Neural cell (in vitro differentiated cells): ENCODE results near the gene KRTAP12-2. TPM values are rescaled to one million over a fixed set of nuclear protein-coding genes. Genes with fewer than 3 reads are reported as not detected.

Source experiments
- H2AFZ ChIP-seq: fragments of 200-600, 300-800 bp; sonication (generic), shearing (Covaris generic); 2 replicates; pipeline ENCODE4 v1.6.0; 2014; ENCODE audit warnings: low read depth, mild to moderate bottlenecking, antibody characterized with exemption, low read length, moderate library complexity
- H3F3A ChIP-seq: fragments of 200-600 bp; shearing (Covaris generic); 2 replicates; pipeline ENCODE4 v1.6.1; 2016; ENCODE audit warnings: mild to moderate bottlenecking, moderate library complexity, mixed read lengths, antibody characterized with exemption, low read length; ENCODE audit not compliant: insufficient read depth, poor library complexity, severe bottlenecking
- H3K27ac ChIP-seq: fragments of 200-600, 300-800 bp; sonication (generic), shearing (Covaris generic); 2 replicates; pipeline ENCODE4 v1.5.1; 2014; ENCODE audit warnings: mild to moderate bottlenecking, low read length, moderate library complexity
- H3K27me3 ChIP-seq: fragments of 300-800, 200-600 bp; sonication (generic), shearing (Covaris generic); 2 replicates; pipeline ENCODE4 v1.6.0; 2014; ENCODE audit warnings: mild to moderate bottlenecking, low read depth, low read length, moderate library complexity; ENCODE audit not compliant: insufficient read depth
- H3K36me3 ChIP-seq: fragments of 300-800, 200-600 bp; sonication (generic), shearing (Covaris generic); 2 replicates; pipeline ENCODE4 v1.5.1; 2014; ENCODE audit warnings: mild to moderate bottlenecking, antibody characterized with exemption, low read length, moderate library complexity; ENCODE audit not compliant: insufficient read depth
- H3K4me2 ChIP-seq: fragments of 300-800, 200-600 bp; sonication (generic), shearing (Covaris generic); 2 replicates; pipeline ENCODE4 v1.6.0; 2014; ENCODE audit warnings: mild to moderate bottlenecking, low read length
- H3K4me3 ChIP-seq: fragments of 300-800, 200-600 bp; sonication (generic), shearing (Covaris generic); 2 replicates; pipeline ENCODE4 v1.5.1; 2014; ENCODE audit warnings: mild to moderate bottlenecking, low read length, moderate library complexity
- H3K79me2 ChIP-seq: fragments of 200-600 bp; shearing (Covaris generic); replicated peaks from 2 replicates; pipeline ENCODE4 v1.6.0; 2014; ENCODE audit warnings: mild to moderate bottlenecking, low read length, moderate library complexity; ENCODE audit not compliant: insufficient read depth
- H3K9ac ChIP-seq: fragments of 300-800, 200-600 bp; sonication (generic), shearing (Covaris generic); 2 replicates; pipeline ENCODE4 v1.6.1; 2016; ENCODE audit warnings: mild to moderate bottlenecking, low read length, mixed read lengths
- H3K9me2 ChIP-seq: fragments of 200-600 bp; shearing (Covaris generic); 2 replicates; pipeline ENCODE4 v1.6.1; 2016; ENCODE audit warnings: mild to moderate bottlenecking, low read length, mixed read lengths; ENCODE audit not compliant: insufficient read depth
- H3K9me3 ChIP-seq: fragments of 200-600, 300-800 bp; sonication (generic), shearing (Covaris generic); 2 replicates; pipeline ENCODE4 v1.6.1; 2016; ENCODE audit warnings: mild to moderate bottlenecking, mixed run types, low read length, moderate library complexity, mixed read lengths
- H4K20me1 ChIP-seq: fragments of 200-600 bp; shearing (Covaris generic); 2 replicates; pipeline ENCODE4 v1.6.1; 2016; ENCODE audit warnings: mild to moderate bottlenecking, mixed run types; ENCODE audit not compliant: insufficient read depth
- EP300 ChIP-seq: fragments of 450-650 bp; conservative IDR thresholded peaks from 2 replicates; pipeline ENCODE4 v1.6.1; 2014; ENCODE audit warnings: antibody characterized with exemption, mild to moderate bottlenecking, moderate library complexity; ENCODE audit not compliant: poor library complexity, severe bottlenecking
- EZH2 ChIP-seq: fragments of 200-600, 300-800 bp; shearing (Covaris generic), sonication (generic); IDR thresholded peaks from 2 replicates; pipeline ENCODE4 v1.6.1; 2014; ENCODE audit warnings: antibody characterized with exemption, low read length, borderline replicate concordance, mild to moderate bottlenecking; ENCODE audit not compliant: insufficient read depth, poor library complexity, severe bottlenecking
- MXI1 ChIP-seq: fragments of 450-650 bp; conservative IDR thresholded peaks from 2 replicates; pipeline ENCODE4 v1.6.1; 2014; ENCODE audit warnings: antibody characterized with exemption, mild to moderate bottlenecking; ENCODE audit not compliant: poor library complexity, severe bottlenecking
- POLR2AphosphoS5 ChIP-seq: IDR thresholded peaks from 2 replicates; pipeline ENCODE4 v1.6.1; 2012
- RAD21 ChIP-seq: fragments of 450-650 bp; conservative IDR thresholded peaks from 2 replicates; pipeline ENCODE4 v1.6.1; 2014; ENCODE audit warnings: antibody characterized with exemption, mild to moderate bottlenecking, moderate library complexity
- SMC3 ChIP-seq: fragments of 450-650 bp; conservative IDR thresholded peaks from 2 replicates; pipeline ENCODE4 v1.6.1; 2014; ENCODE audit warnings: antibody characterized with exemption, mild to moderate bottlenecking, moderate library complexity; ENCODE audit not compliant: poor library complexity
- TAF1 ChIP-seq: IDR thresholded peaks from 2 replicates; pipeline ENCODE4 v1.6.1; 2012; ENCODE audit warnings: low read depth
- polyA plus RNA-seq: library from polyadenylated mRNA; depleted of rRNA; stranded (reverse); fragments of >200 nt; gene quantifications from 2 replicates; pipeline ENCODE4 v1.2.3, GENCODE V29; 2014
- TF ChIP-seq, protein P1 (sequence below): fragments of 450-650 bp; IDR thresholded peaks from 2 replicates; pipeline ENCODE4 v1.5.1; 2014; ENCODE audit warnings: antibody characterized with exemption, mild to moderate bottlenecking, moderate library complexity; ENCODE audit not compliant: poor library complexity, severe bottlenecking
- TF ChIP-seq, protein P2 (sequence below): IDR thresholded peaks from 2 replicates; pipeline ENCODE4 v1.6.1; 2012; ENCODE audit warnings: borderline replicate concordance

KRTAP12-2 gene
- polyA plus RNA-seq, 1 donor from 2014 or later: not detected

DNA sequence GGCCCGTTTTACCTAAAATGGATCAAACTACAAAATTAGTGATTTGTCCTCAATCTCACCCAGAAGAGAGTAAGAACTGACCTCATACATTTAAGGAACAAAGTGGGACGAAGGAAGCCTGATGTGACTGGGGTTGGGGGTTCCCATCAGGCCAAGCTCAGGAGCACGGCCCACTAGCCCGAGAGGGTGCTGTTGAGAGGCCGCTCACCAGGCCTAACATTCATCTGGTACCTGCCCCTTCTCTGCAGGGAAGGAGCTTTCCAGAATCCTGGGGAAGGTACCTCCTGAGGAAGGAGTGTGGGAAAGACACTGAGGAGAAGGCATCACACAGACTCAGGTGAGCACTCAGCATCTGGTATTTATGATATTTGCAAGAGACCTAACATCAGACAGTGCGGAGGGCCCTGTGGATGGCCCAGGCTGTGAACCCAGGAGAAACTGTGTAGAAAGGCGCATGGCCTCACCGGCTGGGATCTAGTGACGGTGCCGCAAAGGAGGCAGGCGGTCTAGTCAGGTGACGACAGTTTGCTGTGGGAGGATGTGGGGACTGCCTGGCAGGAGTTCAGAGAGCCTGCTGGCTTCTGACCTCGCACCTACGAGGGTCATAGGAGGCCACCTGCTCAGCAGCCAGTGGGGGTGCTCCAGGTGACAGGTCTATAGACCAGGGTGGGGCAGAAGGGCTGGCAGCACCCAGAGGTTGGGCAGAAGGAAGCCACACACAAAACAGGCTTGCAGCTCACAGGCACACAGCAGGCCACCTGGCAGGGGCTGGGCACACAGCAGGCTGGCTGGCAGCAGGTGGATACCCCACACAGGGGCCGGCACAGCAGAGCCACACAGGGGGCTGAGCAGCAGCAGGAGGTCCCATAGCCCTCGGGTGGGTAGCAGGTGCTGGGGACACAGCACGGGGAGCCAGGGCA lies 12.8 kb downstream of the KRTAP12-2 start:
- H4K20me1 ChIP-seq: no peaks in the 10 kb centered on the region
- H3K9me2 ChIP-seq: no peaks in the 10 kb centered on the region
- TF ChIP-seq EZH2 (no peak), SMC3 (no peak), POLR2AphosphoS5 (no peak), TAF1 (no peak), EP300 (no peak), MXI1 (no peak), RAD21 (no peak)
- TF ChIP-seq, protein P1, sequence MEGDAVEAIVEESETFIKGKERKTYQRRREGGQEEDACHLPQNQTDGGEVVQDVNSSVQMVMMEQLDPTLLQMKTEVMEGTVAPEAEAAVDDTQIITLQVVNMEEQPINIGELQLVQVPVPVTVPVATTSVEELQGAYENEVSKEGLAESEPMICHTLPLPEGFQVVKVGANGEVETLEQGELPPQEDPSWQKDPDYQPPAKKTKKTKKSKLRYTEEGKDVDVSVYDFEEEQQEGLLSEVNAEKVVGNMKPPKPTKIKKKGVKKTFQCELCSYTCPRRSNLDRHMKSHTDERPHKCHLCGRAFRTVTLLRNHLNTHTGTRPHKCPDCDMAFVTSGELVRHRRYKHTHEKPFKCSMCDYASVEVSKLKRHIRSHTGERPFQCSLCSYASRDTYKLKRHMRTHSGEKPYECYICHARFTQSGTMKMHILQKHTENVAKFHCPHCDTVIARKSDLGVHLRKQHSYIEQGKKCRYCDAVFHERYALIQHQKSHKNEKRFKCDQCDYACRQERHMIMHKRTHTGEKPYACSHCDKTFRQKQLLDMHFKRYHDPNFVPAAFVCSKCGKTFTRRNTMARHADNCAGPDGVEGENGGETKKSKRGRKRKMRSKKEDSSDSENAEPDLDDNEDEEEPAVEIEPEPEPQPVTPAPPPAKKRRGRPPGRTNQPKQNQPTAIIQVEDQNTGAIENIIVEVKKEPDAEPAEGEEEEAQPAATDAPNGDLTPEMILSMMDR: no peak
- TF ChIP-seq, protein P2, sequence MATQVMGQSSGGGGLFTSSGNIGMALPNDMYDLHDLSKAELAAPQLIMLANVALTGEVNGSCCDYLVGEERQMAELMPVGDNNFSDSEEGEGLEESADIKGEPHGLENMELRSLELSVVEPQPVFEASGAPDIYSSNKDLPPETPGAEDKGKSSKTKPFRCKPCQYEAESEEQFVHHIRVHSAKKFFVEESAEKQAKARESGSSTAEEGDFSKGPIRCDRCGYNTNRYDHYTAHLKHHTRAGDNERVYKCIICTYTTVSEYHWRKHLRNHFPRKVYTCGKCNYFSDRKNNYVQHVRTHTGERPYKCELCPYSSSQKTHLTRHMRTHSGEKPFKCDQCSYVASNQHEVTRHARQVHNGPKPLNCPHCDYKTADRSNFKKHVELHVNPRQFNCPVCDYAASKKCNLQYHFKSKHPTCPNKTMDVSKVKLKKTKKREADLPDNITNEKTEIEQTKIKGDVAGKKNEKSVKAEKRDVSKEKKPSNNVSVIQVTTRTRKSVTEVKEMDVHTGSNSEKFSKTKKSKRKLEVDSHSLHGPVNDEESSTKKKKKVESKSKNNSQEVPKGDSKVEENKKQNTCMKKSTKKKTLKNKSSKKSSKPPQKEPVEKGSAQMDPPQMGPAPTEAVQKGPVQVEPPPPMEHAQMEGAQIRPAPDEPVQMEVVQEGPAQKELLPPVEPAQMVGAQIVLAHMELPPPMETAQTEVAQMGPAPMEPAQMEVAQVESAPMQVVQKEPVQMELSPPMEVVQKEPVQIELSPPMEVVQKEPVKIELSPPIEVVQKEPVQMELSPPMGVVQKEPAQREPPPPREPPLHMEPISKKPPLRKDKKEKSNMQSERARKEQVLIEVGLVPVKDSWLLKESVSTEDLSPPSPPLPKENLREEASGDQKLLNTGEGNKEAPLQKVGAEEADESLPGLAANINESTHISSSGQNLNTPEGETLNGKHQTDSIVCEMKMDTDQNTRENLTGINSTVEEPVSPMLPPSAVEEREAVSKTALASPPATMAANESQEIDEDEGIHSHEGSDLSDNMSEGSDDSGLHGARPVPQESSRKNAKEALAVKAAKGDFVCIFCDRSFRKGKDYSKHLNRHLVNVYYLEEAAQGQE: no peak
- H3K79me2 ChIP-seq: no peaks in the 10 kb centered on the region
- H3K4me3 ChIP-seq: no peak overlapping the region
- no peaks in the 10 kb centered on the region for H3K9me3 ChIP-seq
- no peaks in the 10 kb centered on the region for H3F3A ChIP-seq
- no peak overlapping the region for H3K4me2 ChIP-seq
- H3K36me3 ChIP-seq: no peaks in the 10 kb centered on the region
- no peak overlapping the region for H3K9ac ChIP-seq
- no peaks in the 10 kb centered on the region for H3K27me3 ChIP-seq
- no peak overlapping the region for H2AFZ ChIP-seq
- no peak overlapping the region for H3K27ac ChIP-seq

DNA sequence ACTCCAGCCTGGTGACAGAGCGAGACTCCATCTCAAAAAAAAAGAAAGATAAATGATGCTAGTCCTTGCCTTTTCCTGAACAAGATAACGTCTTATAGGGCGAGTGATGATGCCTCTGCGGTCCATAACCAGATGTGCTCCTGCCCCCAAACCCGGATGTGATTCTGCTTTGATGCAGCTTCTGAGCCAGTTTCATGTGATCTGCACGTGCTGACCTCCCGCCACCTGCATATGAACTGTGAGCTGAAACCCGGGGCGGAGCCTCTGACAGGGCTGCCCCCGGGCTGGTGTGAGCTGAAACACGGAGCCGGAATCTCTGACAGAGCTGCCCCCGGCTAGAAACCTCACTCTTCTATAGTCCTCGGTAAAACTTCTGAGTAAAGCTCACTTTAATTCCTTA lies 13.6 kb downstream of the KRTAP12-2 start:
- Histone ChIP-seq H3K9ac (no peak overlapping the region), H2AFZ (no peak overlapping the region), H3F3A (no peaks in the 10 kb centered on the region), H3K27me3 (no peaks in the 10 kb centered on the region), H3K9me3 (no peaks in the 10 kb centered on the region), H3K4me3 (no peak overlapping the region), H3K36me3 (no peaks in the 10 kb centered on the region), H3K27ac (no peak overlapping the region), H3K4me2 (no peak overlapping the region), H3K79me2 (no peaks in the 10 kb centered on the region), H3K9me2 (no peaks in the 10 kb centered on the region), H4K20me1 (no peaks in the 10 kb centered on the region)
- TF ChIP-seq MXI1 (no peak), EZH2 (no peak), SMC3 (no peak), TAF1 (no peak), EP300 (no peak), POLR2AphosphoS5 (no peak), RAD21 (no peak)
- TF ChIP-seq, protein P2: no peak
- TF ChIP-seq, protein P1: no peak
